HG03060 (cell line): Measurements from ENCODE around the gene CAMSAP3.

Experiments
- ATAC-seq: cut with Tn5 transposase; IDR thresholded peaks from one replicate; pipeline ENCODE4 v1.9.1; 2021; ENCODE audit warnings: low read depth, moderate number of reproducible peaks; ENCODE audit not compliant: unreplicated experiment

CAMSAP3 gene

GRCh38 chr19:7610491-7611240, 15.0 kb downstream of the CAMSAP3 start:
- ATAC-seq = no peak

- ATAC-seq = no peak
Measured at GRCh38 chr19:7611541-7612279, 16.0 kb downstream of the CAMSAP3 start.

- ATAC-seq = no peak
Measured at GRCh38 chr19:7612282-7613274, 16.9 kb downstream of the CAMSAP3 start.

GRCh38 chr19:7614859-7615741, 19.4 kb downstream of the CAMSAP3 start:
- ATAC-seq = no peak

GRCh38 chr19:7617172-7617571, 21.5 kb downstream of the CAMSAP3 start:
- no peak for ATAC-seq

- ATAC-seq = no peak
Measured at GRCh38 chr19:7617735-7618134, 22.1 kb downstream of the CAMSAP3 start.

- ATAC-seq = no peak
Measured at GRCh38 chr19:7618348-7618747, 22.7 kb downstream of the CAMSAP3 start.

- ATAC-seq = no peak
Measured at GRCh38 chr19:7618771-7619510, 23.3 kb downstream of the CAMSAP3 start.

GRCh38 chr19:7619671-7620441, 24.2 kb downstream of the CAMSAP3 start:
- ATAC-seq = no peak

GRCh38 chr19:7620442-7621412, 25.1 kb downstream of the CAMSAP3 start:
- no peak for ATAC-seq

GRCh38 chr19:7622933-7623685, 27.4 kb downstream of the CAMSAP3 start:
- ATAC-seq = no peak

GRCh38 chr19:7623725-7624603, 28.3 kb downstream of the CAMSAP3 start:
- ATAC-seq = no peak

GRCh38 chr19:7624810-7625209, 29.1 kb downstream of the CAMSAP3 start:
- ATAC-seq = no peak

GRCh38 chr19:7625763-7626372, 30.2 kb downstream of the CAMSAP3 start:
- ATAC-seq = no peak

- no peak for ATAC-seq
Measured at GRCh38 chr19:7627166-7627565, 31.5 kb downstream of the CAMSAP3 start.
